ENCODE measurements around the gene FAM13A. TPM values are rescaled to one million over a fixed set of nuclear protein-coding genes. Genes with fewer than 3 reads are reported as not detected.

FAM13A gene
- polyA plus RNA-seq, 1 donor from 2014 or later = 4.0 TPM

DNA sequence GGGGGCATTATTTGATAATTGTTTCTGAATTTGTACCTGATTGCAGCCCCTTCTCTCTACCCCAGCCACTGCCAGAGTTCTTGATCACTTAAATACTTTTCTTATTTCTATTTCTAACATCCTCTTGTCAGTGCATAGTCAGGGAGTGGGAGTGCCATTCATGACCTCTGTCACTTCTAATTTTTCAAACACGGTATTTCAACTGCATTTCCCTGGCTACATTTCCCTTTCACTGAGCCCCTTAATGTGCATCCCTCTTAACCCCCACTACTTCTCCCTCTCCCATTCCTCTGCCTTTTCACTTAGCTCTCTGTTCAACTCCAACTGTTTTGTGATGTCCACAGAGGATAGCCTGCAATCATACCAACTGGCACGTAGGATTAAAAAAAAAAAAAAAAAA lies 231.1 kb downstream of the FAM13A start:
- Histone ChIP-seq H3K9me3 (ENCODE audit: low read length) (no peaks in the 10 kb centered on the region), H3K27me3 (ENCODE audit: insufficient read depth, low read depth, low read length) (no peaks in the 10 kb centered on the region), H3K4me3 (ENCODE audit: low read length) (no peak overlapping the region), H3K27ac (ENCODE audit: low read length) (no peak overlapping the region), H4K20me1 (ENCODE audit: insufficient read depth) (no peaks in the 10 kb centered on the region), H3K79me2 (replicated peaks; ENCODE audit: insufficient read depth, low read length) (peaks cover 6% of the 10 kb centered on the region), H3K9me2 (ENCODE audit: insufficient read depth, low read length) (no peaks in the 10 kb centered on the region), H3K9ac (ENCODE audit: low read length) (no peak overlapping the region), H2AFZ (ENCODE audit: low read depth, low read length) (no peak overlapping the region), H3K4me2 (ENCODE audit: low read length) (no peak overlapping the region), H3F3A (ENCODE audit: insufficient read depth, low read length, poor library complexity, severe bottlenecking) (no peaks in the 10 kb centered on the region), H3K36me3 (ENCODE audit: insufficient read depth, low read length) (no peaks in the 10 kb centered on the region)
- TF ChIP-seq, protein P1, sequence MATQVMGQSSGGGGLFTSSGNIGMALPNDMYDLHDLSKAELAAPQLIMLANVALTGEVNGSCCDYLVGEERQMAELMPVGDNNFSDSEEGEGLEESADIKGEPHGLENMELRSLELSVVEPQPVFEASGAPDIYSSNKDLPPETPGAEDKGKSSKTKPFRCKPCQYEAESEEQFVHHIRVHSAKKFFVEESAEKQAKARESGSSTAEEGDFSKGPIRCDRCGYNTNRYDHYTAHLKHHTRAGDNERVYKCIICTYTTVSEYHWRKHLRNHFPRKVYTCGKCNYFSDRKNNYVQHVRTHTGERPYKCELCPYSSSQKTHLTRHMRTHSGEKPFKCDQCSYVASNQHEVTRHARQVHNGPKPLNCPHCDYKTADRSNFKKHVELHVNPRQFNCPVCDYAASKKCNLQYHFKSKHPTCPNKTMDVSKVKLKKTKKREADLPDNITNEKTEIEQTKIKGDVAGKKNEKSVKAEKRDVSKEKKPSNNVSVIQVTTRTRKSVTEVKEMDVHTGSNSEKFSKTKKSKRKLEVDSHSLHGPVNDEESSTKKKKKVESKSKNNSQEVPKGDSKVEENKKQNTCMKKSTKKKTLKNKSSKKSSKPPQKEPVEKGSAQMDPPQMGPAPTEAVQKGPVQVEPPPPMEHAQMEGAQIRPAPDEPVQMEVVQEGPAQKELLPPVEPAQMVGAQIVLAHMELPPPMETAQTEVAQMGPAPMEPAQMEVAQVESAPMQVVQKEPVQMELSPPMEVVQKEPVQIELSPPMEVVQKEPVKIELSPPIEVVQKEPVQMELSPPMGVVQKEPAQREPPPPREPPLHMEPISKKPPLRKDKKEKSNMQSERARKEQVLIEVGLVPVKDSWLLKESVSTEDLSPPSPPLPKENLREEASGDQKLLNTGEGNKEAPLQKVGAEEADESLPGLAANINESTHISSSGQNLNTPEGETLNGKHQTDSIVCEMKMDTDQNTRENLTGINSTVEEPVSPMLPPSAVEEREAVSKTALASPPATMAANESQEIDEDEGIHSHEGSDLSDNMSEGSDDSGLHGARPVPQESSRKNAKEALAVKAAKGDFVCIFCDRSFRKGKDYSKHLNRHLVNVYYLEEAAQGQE (IDR thresholded peaks at IDR 0.05; ENCODE audit: borderline replicate concordance) = no peak
- no peak for TF ChIP-seq EZH2 (IDR thresholded peaks at IDR 0.05; ENCODE audit: borderline replicate concordance, insufficient read depth, low read length, poor library complexity, severe bottlenecking)
- TF ChIP-seq POLR2AphosphoS5 (IDR thresholded peaks at IDR 0.05) = no peak
- TF ChIP-seq TAF1 (IDR thresholded peaks at IDR 0.05; ENCODE audit: low read depth) = no peak
- no peak for TF ChIP-seq SMC3 (conservative IDR thresholded peaks at IDR 0.05; ENCODE audit: poor library complexity)
- no peak for TF ChIP-seq EP300 (conservative IDR thresholded peaks at IDR 0.05; ENCODE audit: poor library complexity, severe bottlenecking)
- TF ChIP-seq, protein P2, sequence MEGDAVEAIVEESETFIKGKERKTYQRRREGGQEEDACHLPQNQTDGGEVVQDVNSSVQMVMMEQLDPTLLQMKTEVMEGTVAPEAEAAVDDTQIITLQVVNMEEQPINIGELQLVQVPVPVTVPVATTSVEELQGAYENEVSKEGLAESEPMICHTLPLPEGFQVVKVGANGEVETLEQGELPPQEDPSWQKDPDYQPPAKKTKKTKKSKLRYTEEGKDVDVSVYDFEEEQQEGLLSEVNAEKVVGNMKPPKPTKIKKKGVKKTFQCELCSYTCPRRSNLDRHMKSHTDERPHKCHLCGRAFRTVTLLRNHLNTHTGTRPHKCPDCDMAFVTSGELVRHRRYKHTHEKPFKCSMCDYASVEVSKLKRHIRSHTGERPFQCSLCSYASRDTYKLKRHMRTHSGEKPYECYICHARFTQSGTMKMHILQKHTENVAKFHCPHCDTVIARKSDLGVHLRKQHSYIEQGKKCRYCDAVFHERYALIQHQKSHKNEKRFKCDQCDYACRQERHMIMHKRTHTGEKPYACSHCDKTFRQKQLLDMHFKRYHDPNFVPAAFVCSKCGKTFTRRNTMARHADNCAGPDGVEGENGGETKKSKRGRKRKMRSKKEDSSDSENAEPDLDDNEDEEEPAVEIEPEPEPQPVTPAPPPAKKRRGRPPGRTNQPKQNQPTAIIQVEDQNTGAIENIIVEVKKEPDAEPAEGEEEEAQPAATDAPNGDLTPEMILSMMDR (IDR thresholded peaks at IDR 0.05; ENCODE audit: poor library complexity, severe bottlenecking) = no peak
- no peak for TF ChIP-seq RAD21 (conservative IDR thresholded peaks at IDR 0.05)
- TF ChIP-seq MXI1 (conservative IDR thresholded peaks at IDR 0.05; ENCODE audit: poor library complexity, severe bottlenecking) = no peak

DNA sequence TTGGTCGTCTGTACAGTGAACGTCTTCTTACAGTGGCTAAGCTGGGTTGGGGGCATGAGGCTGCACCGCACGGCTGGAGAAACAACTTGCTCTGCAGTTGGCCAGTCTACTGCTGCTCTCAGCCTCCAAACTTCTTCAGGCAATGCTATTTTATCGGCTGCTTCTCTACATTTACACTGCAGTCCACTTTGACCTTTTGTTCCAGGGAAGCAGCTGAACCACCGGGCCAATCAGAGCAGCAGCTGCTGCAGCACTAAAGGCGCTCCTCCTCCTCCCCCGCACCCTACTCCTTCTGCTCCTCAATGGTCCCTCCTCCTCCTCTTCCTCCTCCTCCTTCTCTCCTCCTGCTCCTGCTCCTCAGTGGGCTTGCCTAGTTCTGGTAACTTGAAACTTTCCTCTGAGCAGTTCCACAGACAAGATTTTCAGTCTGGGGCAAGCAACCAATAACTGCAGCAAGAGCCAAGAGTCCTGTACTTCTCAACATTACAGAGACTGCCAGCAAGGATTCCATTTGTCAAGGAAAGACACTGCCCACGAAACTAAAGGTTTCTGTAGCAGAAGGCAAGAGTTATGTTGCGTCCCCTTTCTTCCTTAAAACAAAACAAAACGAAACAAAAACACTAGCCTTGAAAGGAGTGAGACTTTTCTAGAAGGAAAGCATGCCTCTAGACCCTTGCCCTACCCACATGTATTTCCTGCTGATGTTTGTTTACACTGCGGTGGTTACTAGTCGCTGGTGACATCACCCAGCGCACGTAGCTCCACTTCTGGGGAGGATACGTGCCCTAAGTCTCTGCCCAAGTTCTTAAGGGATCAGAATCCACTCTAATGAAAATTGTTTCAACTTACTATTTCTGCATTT lies 233.7 kb downstream of the FAM13A start:
- H3K4me3 ChIP-seq (ENCODE audit: low read length) = peak overlapping the region; percentile 62
- TF ChIP-seq, protein P1 (IDR thresholded peaks at IDR 0.05; ENCODE audit: borderline replicate concordance) = no peak
- TF ChIP-seq RAD21 (conservative IDR thresholded peaks at IDR 0.05) = no peak
- no peak for TF ChIP-seq EP300 (conservative IDR thresholded peaks at IDR 0.05; ENCODE audit: poor library complexity, severe bottlenecking)
- no peak for TF ChIP-seq TAF1 (IDR thresholded peaks at IDR 0.05; ENCODE audit: low read depth)
- no peak for TF ChIP-seq EZH2 (IDR thresholded peaks at IDR 0.05; ENCODE audit: borderline replicate concordance, insufficient read depth, low read length, poor library complexity, severe bottlenecking)
- TF ChIP-seq MXI1 (conservative IDR thresholded peaks at IDR 0.05; ENCODE audit: poor library complexity, severe bottlenecking) = peak; percentile 49

More for the DNA sequence above, 233.7 kb downstream of the FAM13A start:
- Histone ChIP-seq H3K79me2 (replicated peaks; ENCODE audit: insufficient read depth, low read length) (peaks cover 18% of the 10 kb centered on the region), H2AFZ (ENCODE audit: low read depth, low read length) (peak overlapping the region; percentile 11), H3K9me3 (ENCODE audit: low read length) (no peaks in the 10 kb centered on the region), H3K36me3 (ENCODE audit: insufficient read depth, low read length) (no peaks in the 10 kb centered on the region), H3K9me2 (ENCODE audit: insufficient read depth, low read length) (no peaks in the 10 kb centered on the region), H4K20me1 (ENCODE audit: insufficient read depth) (no peaks in the 10 kb centered on the region), H3K27ac (ENCODE audit: low read length) (no peak overlapping the region), H3K4me2 (ENCODE audit: low read length) (peak overlapping the region; percentile 34), H3K27me3 (ENCODE audit: insufficient read depth, low read depth, low read length) (no peaks in the 10 kb centered on the region), H3F3A (ENCODE audit: insufficient read depth, low read length, poor library complexity, severe bottlenecking) (no peaks in the 10 kb centered on the region), H3K9ac (ENCODE audit: low read length) (peak overlapping the region; percentile 10)
